ENCODE data around the gene IBTK. TPM values are rescaled to one million over a fixed set of nuclear protein-coding genes. Genes with fewer than 3 reads are reported as not detected.

IBTK gene
- total and polyA plus RNA-seq, 2 of the 4 experiments (the other 2 are of a cell fraction): 9.7 to 45.0 TPM

DNA sequence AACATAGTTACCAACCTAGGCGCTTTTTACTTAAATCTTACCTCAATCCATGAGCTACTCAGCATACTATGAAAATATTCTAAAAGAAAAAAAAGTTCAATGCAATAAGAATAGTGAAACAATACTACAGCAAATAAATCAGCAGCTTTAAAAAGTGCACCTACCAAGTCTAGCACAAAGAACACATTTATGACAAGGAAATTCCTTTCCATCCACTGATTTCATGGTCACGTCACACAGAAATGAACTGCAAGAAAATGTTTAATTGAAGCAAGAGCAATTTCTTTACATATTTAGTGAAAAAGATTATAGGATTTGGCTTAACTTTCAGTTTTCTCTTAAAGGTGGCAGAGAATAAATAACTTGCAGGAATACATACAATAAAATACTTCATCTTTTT, 36.2 kb downstream of the IBTK start:
- H3K79me1 ChIP-seq (ENCODE audit: low read depth in 1 of 2, low read length in 2 of 2): peaks cover 7 to 12% of the 10 kb centered on the region in 2 experiments; a peak in 2 of 4 replicates
- H4K8ac ChIP-seq (ENCODE audit: low read depth in 2 of 2, low read length in 2 of 2): no peak overlapping the region
- no peak overlapping the region for H4K91ac ChIP-seq (ENCODE audit: insufficient read depth, low read depth, low read length)
- no peak overlapping the region for H2BK120ac ChIP-seq (ENCODE audit: low read depth, low read length)
- no peaks in the 10 kb centered on the region for H3K27me3 ChIP-seq (ENCODE audit: control insufficient read depth, insufficient read depth, low read length)
- intact Hi-C loops (cut with micrococcal nuclease): no loop called here
- in situ Hi-C loops (cut with MboI; ENCODE audit: low sequenced_read_pairs): no loop called here
- dilution Hi-C loops (cut with HindIII; ENCODE audit: low sequenced_read_pairs, unreplicated experiment): no loop called here
- no peak overlapping the region for H2AK9ac ChIP-seq (replicated peaks; ENCODE audit: low read depth, low read length, poor library complexity)
- H3K56ac ChIP-seq (ENCODE audit: extremely low read depth, insufficient read depth, low read length): no peak overlapping the region
- TF ChIP-seq MAZ (IDR thresholded peaks at IDR 0.05; ENCODE audit: borderline replicate concordance, low read depth, low read length) (no peak), CEBPB (IDR thresholded peaks at IDR 0.05; ENCODE audit: low read depth, low read length) (no peak), POLR2A (IDR thresholded peaks at IDR 0.05; ENCODE audit: low read depth, low read length) (no peak)
- no peak overlapping the region for H3K9ac ChIP-seq (ENCODE audit: low read depth, low read length)
- H3K4ac ChIP-seq (ENCODE audit: low read depth, low read length): no peak overlapping the region
- DNase-seq (no peak), ATAC-seq (ENCODE audit: low read depth) (no peak)
- WGBS, 2 experiments (ENCODE audit: extremely low coverage in 2 of 2, insufficient read length in 1 of 2): no CpG with 5 or more reads among the region's 2 CpGs
- no peaks in the 10 kb centered on the region for H3K4me1 ChIP-seq (ENCODE audit: control insufficient read depth, insufficient read depth, low read length)
- no peak overlapping the region for H2AFZ ChIP-seq (replicated peaks; ENCODE audit: low read length, poor library complexity)
- no peak overlapping the region for H3K4me2 ChIP-seq (ENCODE audit: low read depth, low read length)
- ChIA-PET POLR2A (ENCODE audit: unreplicated experiment) (no interaction called here), CTCF (no interaction called here)
- no peak overlapping the region for H2BK5ac ChIP-seq (ENCODE audit: low read depth, low read length, poor library complexity, severe bottlenecking)
- H3K14ac ChIP-seq (replicated peaks; ENCODE audit: low read depth, low read length): no peak overlapping the region
- H3K4me3 ChIP-seq (ENCODE audit: insufficient read depth, low read depth, low read length): no peak overlapping the region
- no peak overlapping the region for H3K18ac ChIP-seq (ENCODE audit: low read depth, low read length)
- no peaks in the 10 kb centered on the region for H3K9me1 ChIP-seq (ENCODE audit: insufficient read depth, low read length)
- no peak overlapping the region for H4K5ac ChIP-seq (ENCODE audit: low read depth, low read length)
- H2BK20ac ChIP-seq (ENCODE audit: low read depth, low read length): no peak overlapping the region
- no peak overlapping the region for H2AK5ac ChIP-seq (ENCODE audit: low read depth, low read length)
- H3K36me3 ChIP-seq (ENCODE audit: control insufficient read depth, insufficient read depth, low read length): peaks cover 19% of the 10 kb centered on the region
- no peak overlapping the region for H2BK15ac ChIP-seq (ENCODE audit: low read depth, low read length)
- BruUV-seq (replicated peaks): no TSS peak
- no peaks in the 10 kb centered on the region for H4K20me1 ChIP-seq (ENCODE audit: insufficient read depth, low read length)
- no peak overlapping the region for H3K23ac ChIP-seq (ENCODE audit: low read depth, low read length)
- H3K27ac ChIP-seq (ENCODE audit: insufficient read depth, low read length): no peak overlapping the region
- no peaks in the 10 kb centered on the region for H3K9me3 ChIP-seq (ENCODE audit: control insufficient read depth, insufficient read depth, low read length)

All from IMR-90 (cell line).